Prostate gland (tissue), 2 donors: ENCODE data around the gene GRAMD1B.

ENCODE experiments used
- POLR2A ChIP-seq: fragments of 450-650 bp; IDR thresholded peaks from one replicate; pipeline ENCODE4 v1.6.1; 2016; ENCODE audit warnings: antibody characterized with exemption, mild to moderate bottlenecking
- POLR2AphosphoS5 ChIP-seq: sonication (generic); formaldehyde crosslinking; IDR thresholded peaks from one replicate; pipeline ENCODE4 v1.6.1; 2017; ENCODE audit warnings: antibody characterized with exemption
- TF ChIP-seq, protein P1 (sequence below), 4 experiments: fragments of 200-600 bp in 2 of 4; fragments of 450-650 bp in 2 of 4; sonication (generic) in 2 of 4; IDR thresholded peaks; 1 replicate in 3 of 4; 2 replicates in 1 of 4; pipeline ENCODE4 v1.5.1; 2016 to 2019; ENCODE audit warnings: antibody characterized with exemption in 4 of 4, mild to moderate bottlenecking in 2 of 4, moderate library complexity in 2 of 4

DNA sequence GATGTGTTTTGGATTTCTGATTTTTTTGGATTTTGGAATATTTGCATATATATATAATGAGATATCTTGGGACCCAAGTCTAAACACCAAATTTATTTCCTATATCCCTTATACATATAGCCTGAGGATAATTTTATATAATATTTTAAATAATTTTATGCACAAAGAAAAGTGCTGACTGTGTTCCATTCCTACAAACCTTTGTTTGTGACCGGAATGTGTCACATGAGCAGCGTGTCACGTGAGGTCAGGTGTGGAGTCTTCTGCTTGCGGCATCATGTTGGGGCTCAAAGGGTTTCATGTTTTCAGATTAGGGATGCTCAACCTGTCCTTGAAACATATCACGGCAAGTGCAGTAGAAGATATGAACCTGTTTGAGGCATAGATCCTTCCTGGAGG, 158.8 kb downstream of the GRAMD1B start:
- TF ChIP-seq, protein P1, sequence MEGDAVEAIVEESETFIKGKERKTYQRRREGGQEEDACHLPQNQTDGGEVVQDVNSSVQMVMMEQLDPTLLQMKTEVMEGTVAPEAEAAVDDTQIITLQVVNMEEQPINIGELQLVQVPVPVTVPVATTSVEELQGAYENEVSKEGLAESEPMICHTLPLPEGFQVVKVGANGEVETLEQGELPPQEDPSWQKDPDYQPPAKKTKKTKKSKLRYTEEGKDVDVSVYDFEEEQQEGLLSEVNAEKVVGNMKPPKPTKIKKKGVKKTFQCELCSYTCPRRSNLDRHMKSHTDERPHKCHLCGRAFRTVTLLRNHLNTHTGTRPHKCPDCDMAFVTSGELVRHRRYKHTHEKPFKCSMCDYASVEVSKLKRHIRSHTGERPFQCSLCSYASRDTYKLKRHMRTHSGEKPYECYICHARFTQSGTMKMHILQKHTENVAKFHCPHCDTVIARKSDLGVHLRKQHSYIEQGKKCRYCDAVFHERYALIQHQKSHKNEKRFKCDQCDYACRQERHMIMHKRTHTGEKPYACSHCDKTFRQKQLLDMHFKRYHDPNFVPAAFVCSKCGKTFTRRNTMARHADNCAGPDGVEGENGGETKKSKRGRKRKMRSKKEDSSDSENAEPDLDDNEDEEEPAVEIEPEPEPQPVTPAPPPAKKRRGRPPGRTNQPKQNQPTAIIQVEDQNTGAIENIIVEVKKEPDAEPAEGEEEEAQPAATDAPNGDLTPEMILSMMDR (IDR thresholded peaks at IDR 0.05): no peak
- TF ChIP-seq POLR2A (no peak), POLR2AphosphoS5 (no peak)
